D721Med (cell line): Measurements from ENCODE around the gene ENOPH1.
"Not testable (repeated sequence)": the region's sequence is repeated elsewhere in the genome, so short reads cannot be mapped to it uniquely, and the experiment has no call there.

ENCODE experiments used
- DNase-seq: peaks from one replicate; pipeline ENCODE4 v3.0.0; 2011; ENCODE audit warnings: low spot score; ENCODE audit not compliant: insufficient read length
- FAIRE-seq: peaks from 2 replicates; lab custom pipeline; 2011; peaks lifted over from hg19 to GRCh38; lab: Jason Lieb, UNC
- CTCF ChIP-seq: IDR thresholded peaks from 2 replicates; pipeline ENCODE4 v1.5.1; 2012; ENCODE audit warnings: mild to moderate bottlenecking, control low read depth; ENCODE audit not compliant: insufficient read depth; ENCODE audit errors: missing control alignments

Gene ENOPH1

GRCh38 chr4:82394896-82395295, 35.5 kb upstream of the ENOPH1 start:
- no peak for DNase-seq
- FAIRE-seq = no peak

GRCh38 chr4:82397527-82397926, 32.9 kb upstream of the ENOPH1 start:
- TF ChIP-seq CTCF = no peak
- DNase-seq (no peak), FAIRE-seq (no peak)

More at GRCh38 chr4:82394896-82395295, 35.5 kb upstream of the ENOPH1 start:
- TF ChIP-seq CTCF = no peak

GRCh38 chr4:82398263-82398662, 32.1 kb upstream of the ENOPH1 start:
- no peak for TF ChIP-seq CTCF
- DNase-seq (no peak), FAIRE-seq (no peak)

GRCh38 chr4:82401600-82401999, 28.8 kb upstream of the ENOPH1 start:
- FAIRE-seq = no peak
- TF ChIP-seq CTCF = no peak
- DNase-seq = no peak

- TF ChIP-seq CTCF = no peak
- DNase-seq (no peak), FAIRE-seq (no peak)
These were observed 28.1 kb upstream of the ENOPH1 start for GRCh38 chr4:82402196-82402775.

- DNase-seq (no peak), FAIRE-seq (no peak)
- TF ChIP-seq CTCF = no peak
These were observed 26.7 kb upstream of the ENOPH1 start for GRCh38 chr4:82403725-82404124.

- DNase-seq, FAIRE-seq: not testable (repeated sequence)
These were observed 15.3 kb upstream of the ENOPH1 start for GRCh38 chr4:82415061-82415460.
